Natural killer cell treated with Interleukin-12 subunit alpha and Interleukin-12 subunit beta and Interleukin-15 and Interleukin-18, amount 100 ng/mL, for 72 hours (primary cell): Measurements from ENCODE around the gene MRPL53. TPM values are rescaled to one million over a fixed set of nuclear protein-coding genes. Genes with fewer than 3 reads are reported as not detected.
"Not testable (repeated sequence)": the region's sequence is repeated elsewhere in the genome, so short reads cannot be mapped to it uniquely, and the experiment has no call there.

ENCODE experiments used
- ATAC-seq, 2 donors: fragments of 150-1000 bp; cut with Tn5 transposase in 1 of 2; sonication (Bioruptor Pico), chemical (Tn5 transposase) in 1 of 2; 2 replicates each; pipeline ENCODE4 v1.10.0; 2021
- DNase-seq: peaks from one replicate; pipeline ENCODE4 v3.0.0; 2022; ENCODE audit warnings: low spot score
- H3K27ac Mint-ChIP-seq, 2 donors: 1 replicate in 1 of 2; 2 replicates in 1 of 2; pipeline ENCODE4 v1.8.0; 2022; ENCODE audit warnings: mixed read lengths in 2 of 2, mild to moderate bottlenecking in 1 of 2, moderate library complexity in 1 of 2
- H3K27me3 Mint-ChIP-seq, 2 donors: 1 replicate in 1 of 2; 2 replicates in 1 of 2; pipeline ENCODE4 v1.8.0; 2022; ENCODE audit warnings: mixed read lengths in 2 of 2
- H3K36me3 Mint-ChIP-seq: one replicate; pipeline ENCODE4 v1.8.0; 2022; ENCODE audit warnings: mixed read lengths
- H3K4me1 Mint-ChIP-seq, 2 donors: 1 replicate in 1 of 2; 2 replicates in 1 of 2; pipeline ENCODE4 v1.8.0; 2022; ENCODE audit warnings: low read depth in 2 of 2, mixed read lengths in 2 of 2, mild to moderate bottlenecking in 1 of 2
- H3K4me3 Mint-ChIP-seq: one replicate; pipeline ENCODE4 v1.8.0; 2022; ENCODE audit warnings: mixed read lengths
- H3K9me3 Mint-ChIP-seq: 2 replicates; pipeline ENCODE4 v1.8.0; 2022; ENCODE audit warnings: mixed read lengths
- total RNA-seq, 2 donors: library from RNA; stranded (reverse); gene quantifications; one replicate each; pipeline ENCODE4 v1.2.3, GENCODE V29; 2022

Gene MRPL53
- total RNA-seq, 2 donors from 2014 or later = 94.5 to 111 TPM

DNA sequence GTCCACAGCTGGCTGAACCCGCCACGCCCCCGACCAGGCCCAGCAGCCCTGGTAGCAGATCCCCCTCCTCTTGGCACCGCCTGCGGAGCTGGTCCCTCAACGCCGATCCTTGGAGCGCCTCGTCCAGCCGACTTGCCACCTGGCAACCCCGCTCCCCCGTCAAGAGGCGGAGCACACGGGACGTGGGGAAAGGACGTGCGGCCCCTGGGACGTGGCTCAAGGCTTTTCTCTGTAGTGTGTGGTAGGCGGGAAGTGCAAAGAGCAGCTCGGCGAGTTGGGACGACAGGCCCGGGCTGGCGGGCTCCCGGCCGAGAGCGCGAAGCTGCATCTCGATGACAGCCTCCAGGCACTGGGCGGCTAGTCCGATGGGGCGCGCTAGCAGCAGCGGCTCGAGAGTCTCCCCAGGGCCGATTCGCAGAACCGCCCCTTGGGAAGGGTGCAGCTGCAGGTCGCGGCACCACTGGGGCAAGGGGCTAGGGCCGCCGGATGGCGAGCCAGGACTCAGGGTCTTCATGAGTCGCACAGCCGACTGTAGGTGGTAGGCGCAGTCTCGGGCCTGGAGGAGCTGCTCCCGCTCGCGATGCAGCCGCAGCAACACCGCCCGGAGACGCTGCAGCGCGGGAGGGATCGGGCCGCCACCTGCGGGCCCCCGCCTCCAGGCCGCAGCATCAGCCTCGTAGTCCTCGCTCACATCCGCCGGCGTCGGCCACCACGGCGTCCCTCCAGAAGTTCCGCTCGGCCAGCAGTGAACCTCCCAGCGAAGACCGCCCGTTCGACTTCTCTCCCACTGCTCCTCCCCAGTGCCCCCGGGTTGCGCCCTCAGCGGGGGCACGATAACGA, 9.7 kb upstream of the MRPL53 start:
- Mint-ChIP-seq H3K9me3 (no peaks in the 10 kb centered on the region), H3K4me1 (peaks cover 25 to 32% of the 10 kb centered on the region in 2 donors), H3K27me3 (no peaks in the 10 kb centered on the region), H3K4me3 (peak overlapping the region; percentile 98), H3K36me3 (peaks cover 10% of the 10 kb centered on the region), H3K27ac (peak overlapping the region; percentile 90 to 93)
- DNase-seq = peak; percentile 77
- peak; percentile 75 to 76 for ATAC-seq

- Mint-ChIP-seq H3K9me3 (no peaks in the 10 kb centered on the region), H3K27me3 (no peaks in the 10 kb centered on the region), H3K27ac (peak overlapping the region; percentile 58 to 90), H3K36me3 (peaks cover 4% of the 10 kb centered on the region), H3K4me1 (peaks cover 25 to 37% of the 10 kb centered on the region in 2 donors), H3K4me3 (peak overlapping the region; percentile 98)
- ATAC-seq = no peak
- DNase-seq = peak; percentile 44
Observed at GRCh38 chr2:74481431-74481830, 9.0 kb upstream of the MRPL53 start.

DNA sequence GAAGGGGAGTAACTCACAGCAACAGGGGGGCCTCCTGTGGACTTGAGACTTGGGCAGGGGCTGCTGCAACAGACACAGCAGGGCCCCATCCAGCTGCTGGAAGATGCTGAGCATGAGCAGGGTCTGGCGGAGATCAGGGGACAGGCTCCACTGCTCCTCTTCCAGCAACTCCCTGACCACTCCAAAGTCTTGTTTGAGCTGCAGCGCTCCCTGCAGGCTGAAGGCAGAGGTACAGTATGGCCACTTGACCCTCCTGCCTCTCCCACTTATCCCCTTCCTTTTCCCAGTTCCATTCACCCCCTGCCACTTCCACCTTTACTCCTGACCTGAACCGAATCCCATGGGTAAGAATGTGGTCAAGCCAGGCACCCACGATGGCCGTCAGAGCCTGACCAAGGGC, 2.4 kb upstream of the MRPL53 start:
- H3K4me1 Mint-ChIP-seq = peaks cover 32 to 45% of the 10 kb centered on the region in 2 donors
- peak overlapping the region in 1 of 2 donors; percentile 35 for H3K27ac Mint-ChIP-seq
- no peaks in the 10 kb centered on the region for H3K9me3 Mint-ChIP-seq
- no peak for DNase-seq
- H3K36me3 Mint-ChIP-seq = peaks cover 13% of the 10 kb centered on the region
- ATAC-seq = no peak
- no peaks in the 10 kb centered on the region for H3K27me3 Mint-ChIP-seq
- no peak overlapping the region for H3K4me3 Mint-ChIP-seq

DNA sequence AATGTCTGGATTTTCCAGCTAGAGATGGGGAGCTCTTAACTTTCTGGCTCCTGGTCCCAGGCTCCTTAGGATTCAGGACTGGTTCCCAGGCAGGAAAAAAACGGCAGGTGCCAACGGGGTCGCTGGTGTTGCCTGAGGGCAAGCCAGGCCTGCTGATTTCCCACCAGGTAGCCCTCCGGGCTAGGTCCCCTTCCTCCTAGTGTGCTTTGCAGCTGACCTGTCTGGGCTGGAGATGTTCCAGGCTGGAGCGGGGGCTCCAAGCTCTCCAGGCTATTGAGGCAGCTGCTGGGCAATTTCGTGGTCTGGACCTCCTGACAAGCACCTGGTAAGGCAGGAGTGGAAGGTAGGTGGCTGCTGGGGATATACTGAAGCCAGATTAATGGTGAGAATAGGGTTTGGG, 2.0 kb upstream of the MRPL53 start:
- H3K4me1 Mint-ChIP-seq = peaks cover 31 to 46% of the 10 kb centered on the region in 2 donors
- peaks cover 13% of the 10 kb centered on the region for H3K36me3 Mint-ChIP-seq
- ATAC-seq = no peak
- H3K27ac Mint-ChIP-seq = peak overlapping the region in 1 of 2 donors; percentile 35
- no peaks in the 10 kb centered on the region for H3K9me3 Mint-ChIP-seq
- H3K4me3 Mint-ChIP-seq = no peak overlapping the region
- no peaks in the 10 kb centered on the region for H3K27me3 Mint-ChIP-seq
- no peak for DNase-seq

DNA sequence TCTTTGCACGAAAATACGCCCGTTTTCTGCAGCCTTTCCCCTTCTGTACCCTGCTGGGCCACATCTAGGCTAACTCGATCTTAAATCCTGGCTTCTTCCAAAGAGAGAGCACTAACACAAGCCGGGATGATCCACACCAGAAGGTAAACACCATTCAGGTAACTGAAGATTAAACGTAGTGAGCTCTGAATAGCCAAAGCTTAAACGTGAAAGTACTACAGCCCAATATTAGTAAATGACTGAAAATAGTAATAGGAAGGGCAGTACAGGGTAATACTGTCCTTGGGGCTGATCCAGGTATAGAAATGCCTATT, 422 bp upstream of the MRPL53 start:
- no peak for DNase-seq
- Mint-ChIP-seq H3K36me3 (peaks cover 13% of the 10 kb centered on the region), H3K27me3 (no peaks in the 10 kb centered on the region), H3K27ac (peak overlapping the region; percentile 97 to 99), H3K4me3 (peak overlapping the region; percentile 99), H3K4me1 (peaks cover 31 to 42% of the 10 kb centered on the region in 2 donors), H3K9me3 (no peaks in the 10 kb centered on the region)
- no peak for ATAC-seq

DNA sequence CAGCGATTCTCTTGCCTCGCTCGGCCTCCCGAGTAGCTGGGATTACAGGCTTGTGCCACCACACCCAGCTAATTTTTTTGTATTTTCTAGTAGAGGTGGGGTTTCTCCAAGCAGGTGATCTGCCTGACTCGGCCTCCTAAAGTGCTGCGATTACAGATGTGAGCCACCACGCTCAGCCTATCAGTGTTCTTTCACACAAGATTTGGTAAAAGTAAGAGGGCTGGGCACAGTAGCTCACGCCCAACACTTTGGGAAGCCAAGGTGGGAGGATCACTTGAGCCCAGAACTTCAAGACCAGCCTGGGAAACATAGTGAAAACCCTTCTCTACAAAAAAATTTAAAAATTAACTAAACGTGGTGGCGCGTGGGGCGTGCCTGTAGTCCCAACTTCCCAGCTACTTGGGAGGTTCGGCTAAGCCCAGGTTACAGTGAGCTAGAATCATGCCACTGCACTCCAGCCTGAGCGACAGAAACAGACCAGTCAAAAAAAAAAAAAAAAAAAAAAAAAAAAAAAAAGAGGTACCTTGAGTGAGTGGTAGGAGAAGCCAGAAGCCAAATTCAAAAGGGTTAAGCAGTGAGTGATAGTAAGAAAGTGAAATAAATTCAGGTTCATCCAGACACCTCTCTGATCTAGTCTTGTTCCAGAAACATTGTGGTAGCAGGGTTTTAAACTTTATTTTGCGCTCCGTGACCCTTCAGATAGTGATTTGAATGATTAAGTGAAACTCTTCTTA, 981 bp downstream of the MRPL53 start:
- Mint-ChIP-seq H3K9me3 (no peaks in the 10 kb centered on the region), H3K4me3 (peak overlapping the region; percentile 99), H3K27me3 (no peaks in the 10 kb centered on the region), H3K27ac (peak overlapping the region; percentile 97 to 99), H3K4me1 (peaks cover 27 to 32% of the 10 kb centered on the region in 2 donors), H3K36me3 (peaks cover 13% of the 10 kb centered on the region)
- DNase-seq (no peak), ATAC-seq (no peak)

GRCh38 chr2:74470742-74471141, 1.7 kb downstream of the MRPL53 start:
- Mint-ChIP-seq H3K27ac (peak overlapping the region; percentile 75 to 87), H3K4me3 (peak overlapping the region; percentile 67), H3K36me3 (peaks cover 13% of the 10 kb centered on the region), H3K4me1 (peaks cover 32 to 36% of the 10 kb centered on the region in 2 donors)
- not testable (repeated sequence) for H3K9me3 Mint-ChIP-seq, H3K27me3 Mint-ChIP-seq, ATAC-seq, DNase-seq

- no peaks in the 10 kb centered on the region for H3K27me3 Mint-ChIP-seq
- peaks cover 23 to 35% of the 10 kb centered on the region in 2 donors for H3K4me1 Mint-ChIP-seq
- H3K9me3 Mint-ChIP-seq = no peaks in the 10 kb centered on the region
- DNase-seq (no peak), ATAC-seq (peak in 1 of 2 donors; percentile 29)
- no peaks in the 10 kb centered on the region for H3K36me3 Mint-ChIP-seq
- peak overlapping the region; percentile 97 for H3K4me3 Mint-ChIP-seq
- H3K27ac Mint-ChIP-seq = peak overlapping the region; percentile 97 to 100
Observed at GRCh38 chr2:74464406-74464805, 8.1 kb downstream of the MRPL53 start.

- peaks cover 35 to 49% of the 10 kb centered on the region in 2 donors for H3K4me1 Mint-ChIP-seq
Observed at GRCh38 chr2:74462786-74463105, 9.7 kb downstream of the MRPL53 start.

DNA sequence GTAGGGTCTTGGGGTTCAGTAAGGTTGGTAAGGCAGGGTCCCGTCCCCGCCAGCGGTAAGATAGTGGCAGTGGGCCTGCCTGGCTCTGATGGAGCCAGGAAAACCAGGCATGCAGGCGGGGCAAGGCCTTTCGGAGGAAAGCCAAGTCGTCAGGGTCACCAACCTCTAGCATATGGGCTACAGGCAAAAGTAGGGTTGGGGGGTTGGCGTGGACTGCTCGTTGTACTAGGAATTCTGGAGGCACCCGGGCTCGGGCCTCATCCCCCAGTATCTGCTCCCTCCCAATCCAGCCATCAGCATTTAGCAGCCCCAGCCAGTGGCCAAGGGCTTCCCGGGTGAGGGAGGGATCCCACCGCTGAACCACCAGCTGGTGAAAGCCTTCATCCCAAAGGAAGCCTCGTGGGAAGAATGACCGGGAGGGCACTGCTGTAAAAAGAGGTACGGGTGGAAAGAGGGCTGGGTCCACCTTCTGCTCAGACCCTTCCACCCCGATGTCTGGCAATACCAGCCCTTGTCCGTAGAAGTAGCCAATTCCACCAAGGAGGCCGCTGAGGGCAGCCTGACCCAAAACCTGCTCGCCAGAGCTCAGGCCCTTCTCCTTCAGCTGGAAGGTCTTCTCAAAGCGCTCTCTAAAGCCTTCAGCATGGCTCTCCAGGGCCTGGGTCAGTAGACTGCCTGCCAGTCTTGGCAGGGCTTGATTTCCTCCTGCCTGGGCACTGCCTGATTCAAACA, 10.3 kb downstream of the MRPL53 start:
- H3K9me3 Mint-ChIP-seq = no peaks in the 10 kb centered on the region
- ATAC-seq (no peak), DNase-seq (no peak)
- H3K4me3 Mint-ChIP-seq = no peak overlapping the region
- H3K4me1 Mint-ChIP-seq = peaks cover 38 to 55% of the 10 kb centered on the region in 2 donors
- H3K27me3 Mint-ChIP-seq = no peaks in the 10 kb centered on the region
- H3K27ac Mint-ChIP-seq = peak overlapping the region; percentile 47 to 73
- H3K36me3 Mint-ChIP-seq = no peaks in the 10 kb centered on the region

More at GRCh38 chr2:74462786-74463105, 9.7 kb downstream of the MRPL53 start:
- no peaks in the 10 kb centered on the region for H3K9me3 Mint-ChIP-seq
- ATAC-seq (no peak), DNase-seq (no peak)
- H3K27me3 Mint-ChIP-seq = no peaks in the 10 kb centered on the region
- H3K27ac Mint-ChIP-seq = peak overlapping the region; percentile 47 to 73
- no peaks in the 10 kb centered on the region for H3K36me3 Mint-ChIP-seq
- peak overlapping the region; percentile 52 for H3K4me3 Mint-ChIP-seq

DNA sequence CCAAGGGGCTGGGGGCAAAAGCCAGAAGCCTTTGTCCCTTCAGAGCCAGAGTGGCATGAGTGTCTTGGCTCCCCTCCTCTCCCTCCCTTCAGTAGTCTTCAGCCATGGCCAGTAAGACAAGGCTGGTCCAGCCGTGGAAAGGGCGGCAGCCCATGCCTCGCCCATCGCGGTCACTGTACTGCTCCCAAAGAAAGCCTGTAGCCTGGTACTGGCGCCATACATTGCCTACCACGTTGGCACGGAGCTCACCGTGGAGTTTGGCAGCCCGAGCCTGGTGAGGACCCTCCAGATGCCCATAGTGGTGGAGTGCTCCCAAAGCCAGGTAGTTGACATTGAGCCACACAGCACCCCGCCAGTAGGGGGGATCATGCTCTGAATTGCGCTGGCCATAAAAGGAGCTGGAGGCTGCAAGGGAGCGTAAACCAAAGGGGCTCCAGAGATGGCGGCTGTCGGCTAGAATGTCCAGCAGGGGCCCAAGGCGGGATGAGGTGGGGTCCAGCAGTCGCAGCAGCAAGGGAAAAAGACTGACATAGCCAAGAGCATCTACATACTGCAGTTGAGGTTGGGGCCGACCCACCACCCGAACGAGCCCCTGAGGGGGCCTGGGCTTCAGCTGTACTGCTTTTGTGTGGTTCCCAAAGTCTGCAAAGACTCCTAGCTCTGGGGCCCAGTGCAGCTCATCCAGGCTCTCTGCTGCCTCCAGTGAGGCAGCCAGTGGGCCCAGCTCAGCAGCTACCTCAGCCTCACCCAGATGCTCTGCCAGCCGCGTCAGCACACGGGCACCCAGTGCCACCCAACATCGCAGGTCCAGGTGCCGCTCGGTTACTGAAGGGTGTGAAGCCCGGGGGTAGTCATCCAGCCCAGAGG, 11.1 kb downstream of the MRPL53 start:
- DNase-seq (no peak), ATAC-seq (no peak)
- Mint-ChIP-seq H3K4me3 (no peak overlapping the region), H3K9me3 (no peaks in the 10 kb centered on the region), H3K27ac (no peak overlapping the region), H3K36me3 (peaks cover under 1% of the 10 kb centered on the region), H3K4me1 (peaks cover 44 to 63% of the 10 kb centered on the region in 2 donors), H3K27me3 (no peaks in the 10 kb centered on the region)

DNA sequence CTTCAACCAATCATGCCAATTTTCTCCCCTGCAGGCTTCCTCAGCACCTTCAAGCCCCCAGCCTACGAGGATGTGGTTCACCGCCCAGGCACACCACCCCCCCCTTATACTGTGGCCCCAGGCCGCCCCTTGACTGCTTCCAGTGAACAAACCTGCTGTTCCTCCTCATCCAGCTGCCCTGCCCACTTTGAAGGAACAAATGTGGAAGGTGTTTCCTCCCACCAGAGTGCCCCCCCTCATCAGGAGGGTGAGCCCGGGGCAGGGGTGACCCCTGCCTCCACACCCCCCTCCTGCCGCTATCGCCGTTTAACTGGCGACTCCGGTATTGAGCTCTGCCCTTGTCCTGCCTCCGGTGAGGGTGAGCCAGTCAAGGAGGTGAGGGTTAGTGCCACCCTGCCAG, 12.3 kb downstream of the MRPL53 start:
- Mint-ChIP-seq H3K4me3 (peak overlapping the region; percentile 98), H3K27ac (peak overlapping the region; percentile 91 to 98), H3K4me1 (peaks cover 47 to 65% of the 10 kb centered on the region in 2 donors)
- not testable (repeated sequence) for DNase-seq, H3K9me3 Mint-ChIP-seq, H3K27me3 Mint-ChIP-seq, H3K36me3 Mint-ChIP-seq, ATAC-seq
